Measurements from ENCODE around the gene PABPN1L.

GRCh38 chr16:88871730-88872416, 5.4 kb upstream of the PABPN1L start:
- TF ChIP-seq, protein P1, sequence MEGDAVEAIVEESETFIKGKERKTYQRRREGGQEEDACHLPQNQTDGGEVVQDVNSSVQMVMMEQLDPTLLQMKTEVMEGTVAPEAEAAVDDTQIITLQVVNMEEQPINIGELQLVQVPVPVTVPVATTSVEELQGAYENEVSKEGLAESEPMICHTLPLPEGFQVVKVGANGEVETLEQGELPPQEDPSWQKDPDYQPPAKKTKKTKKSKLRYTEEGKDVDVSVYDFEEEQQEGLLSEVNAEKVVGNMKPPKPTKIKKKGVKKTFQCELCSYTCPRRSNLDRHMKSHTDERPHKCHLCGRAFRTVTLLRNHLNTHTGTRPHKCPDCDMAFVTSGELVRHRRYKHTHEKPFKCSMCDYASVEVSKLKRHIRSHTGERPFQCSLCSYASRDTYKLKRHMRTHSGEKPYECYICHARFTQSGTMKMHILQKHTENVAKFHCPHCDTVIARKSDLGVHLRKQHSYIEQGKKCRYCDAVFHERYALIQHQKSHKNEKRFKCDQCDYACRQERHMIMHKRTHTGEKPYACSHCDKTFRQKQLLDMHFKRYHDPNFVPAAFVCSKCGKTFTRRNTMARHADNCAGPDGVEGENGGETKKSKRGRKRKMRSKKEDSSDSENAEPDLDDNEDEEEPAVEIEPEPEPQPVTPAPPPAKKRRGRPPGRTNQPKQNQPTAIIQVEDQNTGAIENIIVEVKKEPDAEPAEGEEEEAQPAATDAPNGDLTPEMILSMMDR (IDR thresholded peaks at IDR 0.05) = no peak
- no peak for TF ChIP-seq POLR2A (IDR thresholded peaks at IDR 0.05)

Measured in sigmoid colon (tissue), 3 donors.